ENCODE measurements around the gene VSTM2L.

Gene VSTM2L

GRCh38 chr20:37878835-37879599 is 23.9 kb upstream of the VSTM2L start:
- no peak for DNase-seq (ENCODE audit: low read depth in 2 of 2)

- DNase-seq (ENCODE audit: low read depth in 2 of 2): no peak
These were observed 23.1 kb upstream of the VSTM2L start for GRCh38 chr20:37879843-37880242.

GRCh38 chr20:37880726-37881591 is 22.0 kb upstream of the VSTM2L start:
- no peak for DNase-seq (ENCODE audit: low read depth in 2 of 2)

- no peak for DNase-seq (ENCODE audit: low read depth in 2 of 2)
These were observed 21.2 kb upstream of the VSTM2L start for GRCh38 chr20:37881601-37882343.

- DNase-seq (ENCODE audit: low read depth in 2 of 2): no peak
These were observed 19.8 kb upstream of the VSTM2L start for GRCh38 chr20:37882961-37883712.

- no peak for DNase-seq (ENCODE audit: low read depth in 2 of 2)
These were observed 17.9 kb upstream of the VSTM2L start for GRCh38 chr20:37885042-37885441.

- DNase-seq (ENCODE audit: low read depth in 2 of 2): no peak
These were observed 17.1 kb upstream of the VSTM2L start for GRCh38 chr20:37885593-37886503.

GRCh38 chr20:37886851-37887297 is 16.1 kb upstream of the VSTM2L start:
- DNase-seq (ENCODE audit: low read depth in 2 of 2): no peak

- no peak for DNase-seq (ENCODE audit: low read depth in 2 of 2)
These were observed 14.3 kb upstream of the VSTM2L start for GRCh38 chr20:37888641-37889040.

GRCh38 chr20:37890108-37890507 is 12.8 kb upstream of the VSTM2L start:
- DNase-seq (ENCODE audit: low read depth in 2 of 2): no peak

- no peak for DNase-seq (ENCODE audit: low read depth in 2 of 2)
These were observed 12.3 kb upstream of the VSTM2L start for GRCh38 chr20:37890643-37891042.

- no peak for DNase-seq (ENCODE audit: low read depth in 2 of 2)
These were observed 10.9 kb upstream of the VSTM2L start for GRCh38 chr20:37892001-37892400.

- DNase-seq (ENCODE audit: low read depth in 2 of 2): no peak
These were observed 9.2 kb upstream of the VSTM2L start for GRCh38 chr20:37893566-37894241.

GRCh38 chr20:37894454-37894853 is 8.5 kb upstream of the VSTM2L start:
- no peak for DNase-seq (ENCODE audit: low read depth in 2 of 2)

- DNase-seq (ENCODE audit: low read depth in 2 of 2): no peak
These were observed 7.8 kb upstream of the VSTM2L start for GRCh38 chr20:37895166-37895565.

GRCh38 chr20:37896932-37897548 is 5.9 kb upstream of the VSTM2L start:
- no peak for DNase-seq (ENCODE audit: low read depth in 2 of 2)

- DNase-seq (ENCODE audit: low read depth in 2 of 2): no peak
These were observed 4.5 kb upstream of the VSTM2L start for GRCh38 chr20:37898233-37899104.
